PFSK-1 (cell line): Measurements from ENCODE around the gene FASN.

Source experiments
- POLR2AphosphoS5 ChIP-seq: IDR thresholded peaks from 2 replicates; pipeline ENCODE4 v1.6.1; 2012; ENCODE audit warnings: low read depth, mild to moderate bottlenecking, control low read depth, low read length, moderate library complexity
- SIN3A ChIP-seq: IDR thresholded peaks from 2 replicates; pipeline ENCODE4 v1.6.1; 2012; ENCODE audit warnings: mild to moderate bottlenecking, low read length, moderate library complexity, borderline replicate concordance; ENCODE audit not compliant: insufficient read depth
- TAF1 ChIP-seq: IDR thresholded peaks from 2 replicates; pipeline ENCODE4 v1.6.1; 2012; ENCODE audit warnings: low read length, control low read depth, borderline replicate concordance; ENCODE audit not compliant: insufficient read depth
- TF ChIP-seq, protein P1 (sequence below), 2 experiments: IDR thresholded peaks; 2 replicates each; pipeline versions ENCODE4 v1.6.1 to v1.8.0; 2011 to 2012; ENCODE audit warnings: low read depth in 2 of 2, low read length in 2 of 2, control low read depth in 1 of 2, inconsistent platforms in 1 of 2, mild to moderate bottlenecking in 1 of 2, moderate library complexity in 1 of 2; ENCODE audit not compliant: insufficient read depth in 1 of 2

- TF ChIP-seq, protein P1, sequence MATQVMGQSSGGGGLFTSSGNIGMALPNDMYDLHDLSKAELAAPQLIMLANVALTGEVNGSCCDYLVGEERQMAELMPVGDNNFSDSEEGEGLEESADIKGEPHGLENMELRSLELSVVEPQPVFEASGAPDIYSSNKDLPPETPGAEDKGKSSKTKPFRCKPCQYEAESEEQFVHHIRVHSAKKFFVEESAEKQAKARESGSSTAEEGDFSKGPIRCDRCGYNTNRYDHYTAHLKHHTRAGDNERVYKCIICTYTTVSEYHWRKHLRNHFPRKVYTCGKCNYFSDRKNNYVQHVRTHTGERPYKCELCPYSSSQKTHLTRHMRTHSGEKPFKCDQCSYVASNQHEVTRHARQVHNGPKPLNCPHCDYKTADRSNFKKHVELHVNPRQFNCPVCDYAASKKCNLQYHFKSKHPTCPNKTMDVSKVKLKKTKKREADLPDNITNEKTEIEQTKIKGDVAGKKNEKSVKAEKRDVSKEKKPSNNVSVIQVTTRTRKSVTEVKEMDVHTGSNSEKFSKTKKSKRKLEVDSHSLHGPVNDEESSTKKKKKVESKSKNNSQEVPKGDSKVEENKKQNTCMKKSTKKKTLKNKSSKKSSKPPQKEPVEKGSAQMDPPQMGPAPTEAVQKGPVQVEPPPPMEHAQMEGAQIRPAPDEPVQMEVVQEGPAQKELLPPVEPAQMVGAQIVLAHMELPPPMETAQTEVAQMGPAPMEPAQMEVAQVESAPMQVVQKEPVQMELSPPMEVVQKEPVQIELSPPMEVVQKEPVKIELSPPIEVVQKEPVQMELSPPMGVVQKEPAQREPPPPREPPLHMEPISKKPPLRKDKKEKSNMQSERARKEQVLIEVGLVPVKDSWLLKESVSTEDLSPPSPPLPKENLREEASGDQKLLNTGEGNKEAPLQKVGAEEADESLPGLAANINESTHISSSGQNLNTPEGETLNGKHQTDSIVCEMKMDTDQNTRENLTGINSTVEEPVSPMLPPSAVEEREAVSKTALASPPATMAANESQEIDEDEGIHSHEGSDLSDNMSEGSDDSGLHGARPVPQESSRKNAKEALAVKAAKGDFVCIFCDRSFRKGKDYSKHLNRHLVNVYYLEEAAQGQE (IDR thresholded peaks at IDR 0.05; ENCODE audit: insufficient read depth in 1 of 2, low read depth in 2 of 2, low read length in 2 of 2): no peak
- TF ChIP-seq SIN3A (no peak), TAF1 (no peak), POLR2AphosphoS5 (no peak)
Measured at GRCh38 chr17:82112914-82113311, 14.9 kb upstream of the FASN start.
